GM12892 (cell line): ENCODE results near the gene LMBR1L.

Experiments
- POLR2A ChIP-seq: IDR thresholded peaks from 2 replicates; pipeline ENCODE4 v1.6.1; 2011; ENCODE audit warnings: low read depth, low read length, control low read depth
- POLR2AphosphoS5 ChIP-seq: IDR thresholded peaks from 2 replicates; pipeline ENCODE4 v1.6.1; 2011; ENCODE audit warnings: low read depth, low read length, control low read depth
- TAF1 ChIP-seq: IDR thresholded peaks from 2 replicates; pipeline ENCODE4 v1.6.1; 2011; ENCODE audit warnings: low read depth, mild to moderate bottlenecking, control low read depth, low read length, borderline replicate concordance

DNA sequence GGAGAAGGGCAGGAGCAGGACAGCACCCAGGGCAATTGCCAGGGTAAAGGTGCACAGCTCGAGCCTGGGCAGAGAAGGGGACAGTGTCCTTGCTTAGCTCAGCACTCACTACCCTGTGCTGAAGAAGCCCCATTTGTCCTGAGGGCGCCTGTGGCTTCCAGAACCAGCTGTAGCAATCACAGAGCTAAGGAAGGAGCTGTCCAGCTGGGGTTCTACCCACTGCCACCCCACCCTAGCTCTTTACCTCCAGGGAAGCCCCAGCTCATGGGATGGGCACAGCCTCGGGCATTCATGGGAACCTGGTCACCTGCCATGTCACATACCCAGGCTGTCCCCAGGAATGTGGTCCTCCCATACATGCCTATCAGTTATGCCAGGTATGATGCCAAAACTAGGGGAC is 5.8 kb downstream of the LMBR1L start:
- no peak for TF ChIP-seq TAF1
- TF ChIP-seq POLR2A = no peak
- TF ChIP-seq POLR2AphosphoS5 = no peak
